GM19025 (cell line): ENCODE measurements around the gene PIEZO1.

Source experiments
- ATAC-seq: cut with Tn5 transposase; IDR thresholded peaks from one replicate; pipeline ENCODE4 v1.9.1; 2021; ENCODE audit warnings: mild to moderate bottlenecking, low read depth, moderate library complexity; ENCODE audit not compliant: unreplicated experiment

PIEZO1 gene

DNA sequence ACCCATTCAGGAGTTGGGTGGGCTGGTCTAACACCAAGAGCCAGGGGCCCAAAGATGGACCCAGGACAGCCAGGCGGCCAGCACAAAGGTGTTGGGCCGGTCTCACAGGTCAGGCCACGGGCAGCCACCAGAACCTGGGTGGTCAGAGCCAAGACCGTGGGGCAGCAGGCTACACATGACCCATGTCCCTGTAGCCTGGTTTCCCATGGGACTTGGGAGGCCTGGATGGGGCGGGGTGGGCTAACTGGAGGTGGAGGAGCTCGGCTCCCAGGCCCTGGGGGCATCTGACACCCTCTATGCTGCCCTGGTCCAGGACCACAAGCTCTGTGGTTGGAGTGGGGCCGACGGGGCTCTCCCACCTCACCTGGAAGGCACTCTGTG is 61.5 kb downstream of the PIEZO1 start:
- ATAC-seq: no peak

DNA sequence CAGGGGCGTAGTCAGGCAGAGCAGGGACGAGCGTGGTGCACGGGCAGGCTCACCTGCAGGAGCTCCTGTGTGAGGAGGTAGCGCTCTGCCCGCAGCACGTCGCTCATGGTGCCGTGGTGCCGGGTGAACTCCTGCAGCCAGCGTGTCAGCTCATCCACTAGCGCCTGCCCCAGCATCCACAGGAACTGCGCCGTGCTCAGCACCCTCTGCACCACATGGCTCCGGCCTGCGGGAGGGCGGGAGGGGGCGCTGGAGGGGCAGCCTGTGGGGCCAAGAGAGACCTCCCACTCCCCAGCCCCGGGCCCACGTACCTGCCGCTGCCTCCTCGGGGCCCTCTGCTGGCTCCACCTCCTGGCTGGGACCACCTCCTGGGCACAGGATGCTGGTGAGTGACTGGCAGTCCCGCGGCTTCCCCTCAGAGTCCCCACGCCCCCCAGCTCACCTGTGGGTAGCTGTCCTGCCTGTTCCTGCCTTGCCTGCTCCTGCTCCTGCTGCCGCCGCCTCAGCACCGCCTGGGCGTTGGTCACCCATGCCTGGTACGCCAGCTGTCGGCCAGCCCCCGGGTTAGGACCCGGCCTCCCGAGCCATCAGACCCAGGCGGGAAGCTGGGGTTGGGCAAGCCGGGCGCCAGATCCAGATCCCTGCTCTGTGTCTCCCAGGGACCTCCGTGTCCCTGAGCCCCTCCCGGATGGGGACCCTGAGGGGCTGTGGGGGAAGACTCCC is 62.1 kb downstream of the PIEZO1 start:
- ATAC-seq: no peak

- no peak for ATAC-seq
Measured at GRCh38 chr16:88721815-88722755, 62.9 kb downstream of the PIEZO1 start.

DNA sequence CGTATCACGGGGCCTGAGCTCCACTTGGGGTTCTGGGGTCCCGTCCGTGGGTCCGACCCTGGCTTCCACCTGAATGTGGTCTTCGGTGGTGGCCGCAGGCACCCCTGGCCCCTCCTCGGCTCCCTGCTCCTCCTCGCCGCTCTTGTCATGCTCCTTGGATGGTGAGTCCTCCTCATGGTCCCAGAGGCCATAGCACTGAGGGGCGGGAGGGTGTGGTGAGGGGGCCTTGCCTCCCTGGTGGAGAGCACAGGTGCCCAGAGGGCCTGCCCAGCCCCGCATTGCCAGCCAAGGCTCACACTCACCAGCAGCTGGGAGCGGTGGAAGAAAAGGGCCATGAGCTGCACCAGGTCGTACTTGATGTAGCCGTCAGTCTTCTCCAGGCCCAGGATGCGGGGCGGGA is 63.8 kb downstream of the PIEZO1 start:
- no peak for ATAC-seq

DNA sequence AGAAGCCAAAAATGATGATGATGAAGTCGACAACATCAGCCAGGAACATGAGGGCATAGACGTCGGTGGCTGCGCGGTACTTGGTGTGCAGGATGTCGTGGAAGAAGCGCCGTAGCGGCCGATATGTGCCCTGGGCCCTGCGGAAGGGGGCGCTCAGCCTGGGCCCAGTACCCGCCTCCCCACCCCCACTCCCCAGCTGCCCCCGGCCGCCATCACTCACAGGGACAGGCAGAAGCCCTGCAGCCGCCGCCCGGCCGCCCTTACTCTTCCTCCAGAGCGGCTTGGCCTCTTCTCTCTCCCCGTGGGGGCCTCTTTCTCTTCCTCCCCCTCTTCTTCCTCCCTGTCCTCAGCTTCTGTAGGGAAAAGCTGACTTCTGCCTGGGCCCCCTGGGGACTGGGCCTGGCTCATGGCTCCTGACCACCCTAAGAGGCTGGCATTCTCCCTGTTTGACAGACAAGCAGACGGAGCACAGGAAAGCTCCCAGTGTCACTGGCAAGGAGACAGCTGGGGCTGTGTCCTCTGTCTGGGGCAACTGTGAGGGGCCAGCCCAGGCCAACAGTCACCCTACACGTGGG is 64.5 kb downstream of the PIEZO1 start:
- no peak for ATAC-seq

GRCh38 chr16:88719933-88720296 is 65.1 kb downstream of the PIEZO1 start:
- no peak for ATAC-seq

DNA sequence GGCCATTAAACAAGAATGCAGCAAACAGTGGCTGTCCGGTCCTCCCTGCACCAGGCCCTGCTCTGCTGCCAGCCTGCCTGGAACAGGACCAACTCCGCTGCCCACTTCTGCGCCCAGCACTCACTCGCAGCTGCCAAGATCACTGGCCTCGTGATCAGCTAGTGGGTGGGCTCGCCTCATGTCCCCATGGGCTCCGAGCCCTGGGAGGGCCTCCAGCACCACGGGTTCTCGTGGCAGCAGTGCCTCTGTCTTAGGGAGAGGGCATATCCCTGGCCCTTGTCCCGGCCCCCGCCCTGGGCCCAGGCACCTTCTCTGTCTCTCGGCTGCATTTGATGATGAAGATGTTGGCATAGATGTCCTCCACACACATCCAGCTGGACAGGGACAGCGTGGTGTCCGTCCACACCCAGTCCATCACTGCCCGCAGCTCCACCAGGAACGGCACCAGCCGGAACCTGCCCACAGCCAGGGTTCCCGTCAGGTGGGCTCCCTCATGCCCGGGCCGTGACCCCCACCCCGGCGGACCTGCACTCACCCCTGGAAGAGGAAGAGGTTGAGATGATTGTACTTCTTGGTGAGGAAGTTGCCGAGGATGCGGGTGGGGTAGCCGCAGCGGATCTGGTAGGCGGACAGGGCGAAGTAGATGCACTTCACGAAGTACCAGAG is 65.6 kb downstream of the PIEZO1 start:
- no peak for ATAC-seq

DNA sequence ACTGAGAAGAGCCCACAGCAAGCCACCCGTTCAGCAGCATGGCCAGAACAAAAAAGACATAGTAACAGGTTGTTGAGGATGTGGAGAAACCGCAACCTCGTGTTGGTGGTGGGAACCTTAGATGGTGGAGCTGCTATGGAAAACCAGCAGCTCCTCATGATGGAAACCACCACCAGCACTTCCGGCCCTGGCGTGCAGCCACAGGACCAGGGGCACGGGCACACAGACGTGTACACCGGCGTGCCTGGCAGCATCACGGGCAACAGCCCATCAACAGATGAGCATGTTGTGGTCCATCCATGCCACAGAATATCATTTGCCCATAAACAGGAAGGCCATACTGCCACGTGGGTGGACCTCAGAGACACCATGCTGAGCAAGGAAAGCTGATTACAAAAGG is 66.8 kb downstream of the PIEZO1 start:
- no peak for ATAC-seq

DNA sequence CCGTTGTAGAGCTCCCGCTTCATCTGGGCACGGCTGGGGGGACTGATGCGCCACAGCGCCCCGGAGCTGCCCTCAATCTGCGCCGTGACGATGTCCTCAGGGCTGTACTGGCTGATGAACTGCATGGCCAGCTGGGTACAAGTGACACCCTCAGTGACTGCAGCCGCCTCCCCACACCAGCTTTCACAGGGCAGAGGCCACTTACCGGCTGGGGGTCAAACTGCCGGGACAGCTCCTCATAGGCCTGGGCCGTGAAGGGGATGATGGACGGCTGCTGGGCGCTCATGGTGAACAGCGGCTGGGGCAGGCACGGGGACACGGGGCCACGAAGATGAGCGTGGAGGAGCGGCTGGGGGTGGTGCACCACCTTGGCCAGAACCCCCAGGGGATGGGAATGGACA is 68.4 kb downstream of the PIEZO1 start:
- ATAC-seq: no peak

DNA sequence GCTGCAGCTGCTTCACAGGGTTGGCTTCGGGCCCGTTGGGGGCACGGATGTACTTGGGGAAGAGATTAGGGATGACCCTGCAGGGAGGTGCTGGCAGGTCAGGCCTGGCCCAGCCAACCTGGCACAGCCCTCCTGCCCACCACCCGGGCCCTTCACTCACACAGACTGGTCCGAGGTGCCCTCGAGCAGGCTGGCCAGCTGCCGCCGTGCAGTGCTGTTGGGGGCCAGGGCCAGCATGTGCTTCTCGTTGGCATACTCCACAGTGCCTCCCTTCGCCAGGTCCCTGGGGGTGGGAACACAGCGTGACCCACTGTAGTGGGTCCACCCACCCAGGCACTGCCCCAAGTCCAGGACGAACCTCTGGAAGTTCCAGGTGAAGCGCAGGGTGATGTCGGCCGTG is 68.8 kb downstream of the PIEZO1 start:
- ATAC-seq: no peak

DNA sequence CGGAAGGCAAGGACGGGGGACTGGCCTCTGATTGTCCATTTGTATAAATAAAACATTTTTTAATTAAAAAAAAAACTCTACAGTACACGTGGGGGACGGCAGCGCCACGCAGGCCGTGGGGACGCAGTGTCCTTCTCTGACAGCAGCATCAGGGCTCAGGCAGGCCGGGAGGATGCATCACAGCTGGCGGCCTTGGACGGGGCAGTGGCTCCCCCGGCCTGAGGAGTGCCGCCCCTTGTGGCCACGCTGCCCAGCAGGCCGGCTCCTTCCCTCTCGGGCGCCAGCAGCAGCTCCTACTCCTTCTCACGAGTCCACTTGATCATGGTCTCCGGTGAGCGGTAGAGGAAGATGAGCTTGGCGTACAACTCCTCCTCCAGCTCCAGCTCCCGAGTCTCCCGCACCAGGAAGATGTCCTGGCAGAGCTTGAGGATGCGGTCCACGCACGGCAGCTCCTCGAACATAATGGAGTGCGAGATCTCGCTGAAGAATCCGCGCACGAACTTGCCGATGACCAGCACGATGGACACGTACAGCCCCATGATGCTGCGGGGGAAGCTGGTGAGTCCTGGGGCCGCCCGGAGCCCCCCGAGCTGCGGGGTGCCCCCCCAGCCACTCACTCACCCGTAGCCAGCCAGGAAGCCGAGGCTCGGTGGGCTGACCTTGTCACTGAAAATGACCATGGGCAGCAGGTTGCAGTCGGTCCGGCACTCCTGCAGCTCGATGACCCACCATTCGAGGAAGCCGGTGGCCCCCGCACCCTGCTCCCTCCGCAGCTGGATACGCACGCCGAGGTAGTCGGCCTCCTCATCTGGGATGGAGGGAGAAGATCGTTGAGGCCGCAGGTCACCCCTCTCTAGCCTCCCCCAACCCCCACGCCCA is 69.5 kb downstream of the PIEZO1 start:
- ATAC-seq: no peak

- no peak for ATAC-seq
Measured at GRCh38 chr16:88714420-88715302, 70.4 kb downstream of the PIEZO1 start.

DNA sequence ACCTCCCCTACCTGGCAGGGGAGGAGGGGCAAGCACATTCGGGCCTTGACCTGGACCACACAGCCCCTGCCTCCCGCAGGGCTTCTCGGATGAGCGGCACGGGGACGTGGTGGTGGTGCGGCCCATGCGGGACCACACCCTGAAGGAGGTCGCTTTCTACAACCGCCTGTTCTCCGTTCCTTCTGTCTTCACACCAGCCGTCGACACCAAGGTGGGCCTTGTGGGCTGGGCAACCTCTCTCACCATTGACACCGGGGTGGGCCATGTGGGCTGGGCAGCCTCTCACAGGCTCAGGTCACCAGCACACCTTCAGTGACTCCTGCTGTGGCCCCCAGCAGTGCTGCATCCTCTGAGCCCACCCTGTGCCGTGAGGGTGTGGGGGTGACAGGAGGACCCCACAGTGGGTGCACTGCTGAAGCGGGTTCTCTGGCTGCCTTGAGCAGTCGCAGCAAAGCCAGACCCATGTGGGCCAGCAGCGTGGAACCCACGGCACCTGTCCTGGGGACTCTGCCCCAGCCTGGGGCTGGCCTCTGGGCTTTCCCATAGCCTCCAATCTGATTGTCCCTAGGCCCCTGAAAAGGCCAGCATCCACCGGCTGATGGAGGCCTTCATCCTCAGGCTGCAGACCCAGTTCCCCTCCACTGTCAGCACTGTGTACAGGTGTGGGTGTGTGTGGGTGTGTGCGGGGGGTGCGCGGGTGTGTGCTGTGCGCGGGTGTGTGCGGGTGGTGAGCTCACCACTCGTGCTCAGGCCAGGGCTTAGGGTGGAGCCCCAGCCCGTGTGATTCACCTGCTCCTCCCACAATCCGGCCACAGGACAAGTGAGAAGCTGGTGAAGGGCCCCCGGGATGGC is 71.2 kb downstream of the PIEZO1 start:
- ATAC-seq: no peak

DNA sequence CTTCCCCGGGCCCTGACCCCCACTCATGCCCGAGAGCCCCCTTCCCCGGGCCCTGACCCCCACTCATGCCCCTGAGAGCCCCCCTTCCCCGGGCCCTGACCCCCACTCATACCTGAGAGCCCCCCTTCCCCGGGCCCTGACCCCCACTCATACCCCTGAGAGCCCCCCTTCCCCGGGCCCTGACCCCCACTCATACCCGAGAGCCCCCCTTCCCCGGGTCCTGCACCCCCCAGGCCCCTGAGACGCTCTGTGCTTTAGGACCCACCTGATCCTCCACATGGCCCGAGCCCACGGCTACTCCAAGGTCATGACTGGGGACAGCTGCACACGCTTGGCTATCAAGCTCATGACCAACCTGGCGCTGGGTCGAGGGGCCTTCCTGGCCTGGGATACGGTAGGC is 72.0 kb downstream of the PIEZO1 start:
- no peak for ATAC-seq

GRCh38 chr16:88712362-88712979 is 72.5 kb downstream of the PIEZO1 start:
- no peak for ATAC-seq

GRCh38 chr16:88711750-88712340 is 73.2 kb downstream of the PIEZO1 start:
- ATAC-seq: no peak

DNA sequence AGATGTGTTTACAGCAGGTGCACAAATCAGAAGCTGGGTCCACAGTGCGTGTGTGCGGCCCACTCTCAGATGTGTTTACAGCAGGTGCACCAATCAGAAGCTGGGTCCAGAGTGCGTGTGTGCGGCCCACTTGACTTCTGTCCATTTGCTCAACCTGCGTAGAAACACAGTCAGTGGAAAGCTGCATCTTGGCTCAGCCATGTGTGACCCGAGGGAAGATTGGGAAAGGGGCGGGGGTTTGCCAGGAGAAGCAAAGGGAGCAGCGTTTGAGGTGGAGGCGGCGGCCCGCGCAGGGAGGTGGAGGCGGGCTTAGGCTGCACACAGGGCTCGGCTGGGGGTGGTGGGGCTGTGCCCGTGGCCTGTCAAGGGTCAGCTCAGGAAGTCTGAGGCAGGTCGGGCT is 74.5 kb downstream of the PIEZO1 start:
- ATAC-seq: no peak
